ENCODE data around the gene MTR. TPM values are rescaled to one million over a fixed set of nuclear protein-coding genes. Genes with fewer than 3 reads are reported as not detected.

The MTR gene
- total and polyA plus RNA-seq, 2 donors (not counting 1 experiment from before 2014, with no cell fraction given), result 9.9 to 49.1 TPM

Other genes starting within 250 kb of the MTR start
- 50.6 and 56.0 TPM in 2 replicates for gene HEATR1, start 190.8 kb upstream of the MTR start, total RNA-seq
- gene HEATR1, start 190.8 kb upstream of the MTR start, polyA plus RNA-seq, result 6.1 and 7.6 TPM in 2 replicates
- gene ACTN2, start 108.8 kb upstream of the MTR start, total RNA-seq, result 0.30 TPM in 1 of 2 replicates, not detected in the other
- not detected in 2 replicates for gene ACTN2, start 108.8 kb upstream of the MTR start, polyA plus RNA-seq
- gene MT1HL1, start 209.1 kb downstream of the MTR start, total RNA-seq, result not detected in 2 replicates
- gene MT1HL1, start 209.1 kb downstream of the MTR start, polyA plus RNA-seq, result not detected in 2 replicates
- not detected in 2 replicates for gene RYR2, start 246.9 kb downstream of the MTR start, total RNA-seq
- not detected in 2 replicates for gene RYR2, start 246.9 kb downstream of the MTR start, polyA plus RNA-seq